Activated B cell treated with CpG ODN at 0.5 μM for 24 hours (primary cell): ENCODE measurements around the gene GIMAP4. TPM values are rescaled to one million over a fixed set of nuclear protein-coding genes. Genes with fewer than 3 reads are reported as not detected.
"Not testable (repeated sequence)": the region's sequence is repeated elsewhere in the genome, so short reads cannot be mapped to it uniquely, and the experiment has no call there.

Experiments used
- ATAC-seq: fragments of 200-7000 bp; cut with Tn5 transposase; one replicate; pipeline ENCODE4 v1.10.0; 2021; ENCODE audit warnings: low read depth, mild to moderate bottlenecking, moderate library complexity
- CTCF ChIA-PET: fragments of 350-600 bp; sonication (Branson Sonifier 250); formaldehyde crosslinking; loops from one replicate; lab custom pipeline; 2021; ENCODE audit warnings: antibody characterized with exemption; lab: Charles Lee
- POLR2A ChIA-PET: fragments of 350-600 bp; sonication (Branson Sonifier 250); formaldehyde crosslinking; loops from one replicate; lab custom pipeline; 2021; ENCODE audit warnings: antibody characterized with exemption; lab: Charles Lee
- DNase-seq: peaks from one replicate; pipeline ENCODE4 v3.0.0; 2022
- H3K27ac Mint-ChIP-seq: one replicate; pipeline ENCODE4 v1.8.0; 2020; ENCODE audit warnings: mixed read lengths
- H3K27me3 Mint-ChIP-seq: one replicate; pipeline ENCODE4 v1.8.0; 2021; ENCODE audit warnings: mixed read lengths
- H3K36me3 Mint-ChIP-seq: one replicate; pipeline ENCODE4 v1.8.0; 2021; ENCODE audit warnings: low read depth, mixed read lengths
- H3K4me1 Mint-ChIP-seq: one replicate; pipeline ENCODE4 v1.8.0; 2021; ENCODE audit warnings: mixed read lengths
- H3K4me3 Mint-ChIP-seq: one replicate; pipeline ENCODE4 v1.8.0; 2020; ENCODE audit warnings: mild to moderate bottlenecking, mixed read lengths
- H3K9me3 Mint-ChIP-seq: one replicate; pipeline ENCODE4 v1.8.0; 2020; ENCODE audit warnings: mixed read lengths
- CTCF ChIP-seq: fragments of 200-600 bp; IDR thresholded peaks from one replicate; pipeline ENCODE4 v1.8.0; 2022; ENCODE audit warnings: antibody characterized with exemption, mild to moderate bottlenecking
- intact Hi-C: fragments of 100-400 bp; cut with micrococcal nuclease; formaldehyde crosslinking; loops from one replicate; pipeline ENCODE4 v1.15.1; 2024
- total RNA-seq: library from RNA; stranded (reverse); gene quantifications from 2 replicates; pipeline ENCODE4 v1.2.3, GENCODE V29; 2022

Gene GIMAP4
- total RNA-seq, 1 donor from 2014 or later, result 0.40 TPM

GRCh38 chr7:150586785-150587152 is 19.6 kb downstream of the GIMAP4 start:
- TF ChIP-seq CTCF, result no peak
- ChIA-PET POLR2A (no interaction called here), CTCF (no interaction called here)
- no peak overlapping the region for H3K4me3 Mint-ChIP-seq
- DNase-seq, result no peak
- H3K9me3 Mint-ChIP-seq, result peaks cover 5% of the 10 kb centered on the region
- H3K4me1 Mint-ChIP-seq, result no peaks in the 10 kb centered on the region
- H3K27me3 Mint-ChIP-seq, result peaks cover 7% of the 10 kb centered on the region
- H3K27ac Mint-ChIP-seq, result no peak overlapping the region
- intact Hi-C loops, result no loop called here
- no peaks in the 10 kb centered on the region for H3K36me3 Mint-ChIP-seq
- ATAC-seq, result no peak

GRCh38 chr7:150587551-150587950 is 20.4 kb downstream of the GIMAP4 start:
- no peak for TF ChIP-seq CTCF
- ATAC-seq, result no peak
- H3K36me3 Mint-ChIP-seq, result no peaks in the 10 kb centered on the region
- peaks cover 13% of the 10 kb centered on the region for H3K9me3 Mint-ChIP-seq
- H3K27me3 Mint-ChIP-seq, result peaks cover 4% of the 10 kb centered on the region
- no peak for DNase-seq
- CTCF ChIA-PET, result no interaction called here
- intact Hi-C loops, result no loop called here
- no peak overlapping the region for H3K27ac Mint-ChIP-seq
- H3K4me3 Mint-ChIP-seq, result no peak overlapping the region
- no peaks in the 10 kb centered on the region for H3K4me1 Mint-ChIP-seq
- POLR2A ChIA-PET, result no interaction called here

GRCh38 chr7:150594805-150595204 is 27.6 kb downstream of the GIMAP4 start:
- no peak overlapping the region for H3K27ac Mint-ChIP-seq
- TF ChIP-seq CTCF, result no peak
- intact Hi-C loops, result no loop called here
- POLR2A ChIA-PET, result no interaction called here
- H3K9me3 Mint-ChIP-seq, result peaks cover 22% of the 10 kb centered on the region
- ATAC-seq, result no peak
- no peaks in the 10 kb centered on the region for H3K4me1 Mint-ChIP-seq
- CTCF ChIA-PET, result no interaction called here
- DNase-seq, result no peak
- no peaks in the 10 kb centered on the region for H3K36me3 Mint-ChIP-seq
- peaks cover 7% of the 10 kb centered on the region for H3K27me3 Mint-ChIP-seq
- H3K4me3 Mint-ChIP-seq, result no peak overlapping the region

GRCh38 chr7:150595361-150595760 is 28.2 kb downstream of the GIMAP4 start:
- TF ChIP-seq CTCF, result no peak
- no peaks in the 10 kb centered on the region for H3K4me1 Mint-ChIP-seq
- ChIA-PET CTCF (no interaction called here), POLR2A (no interaction called here)
- ATAC-seq (no peak), DNase-seq (no peak)
- H3K27me3 Mint-ChIP-seq, result peaks cover 7% of the 10 kb centered on the region
- H3K4me3 Mint-ChIP-seq, result no peak overlapping the region
- H3K9me3 Mint-ChIP-seq, result peaks cover 22% of the 10 kb centered on the region
- no peak overlapping the region for H3K27ac Mint-ChIP-seq
- intact Hi-C loops, result no loop called here
- H3K36me3 Mint-ChIP-seq, result no peaks in the 10 kb centered on the region

DNA sequence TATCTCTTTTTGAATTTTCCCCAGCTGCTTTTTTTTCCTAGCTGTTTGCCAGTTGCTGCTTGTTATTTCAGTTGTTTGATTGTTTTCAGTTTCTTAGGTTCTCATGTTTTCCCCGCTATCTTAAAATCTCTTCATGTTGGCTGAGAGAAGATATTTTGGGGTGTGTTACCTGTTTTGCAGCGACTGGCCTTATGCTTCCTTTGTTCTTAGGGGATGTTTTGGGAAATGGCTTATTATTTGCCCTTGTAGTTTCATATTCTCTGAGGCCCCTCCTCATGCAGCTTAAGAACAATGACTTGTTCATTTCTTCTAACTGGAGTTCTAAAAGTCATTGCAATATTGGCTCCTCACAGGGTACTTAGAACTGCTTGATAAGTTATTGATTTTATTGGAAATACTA is 36.4 kb downstream of the GIMAP4 start:
- H3K36me3 Mint-ChIP-seq, CTCF ChIA-PET, H3K4me1 Mint-ChIP-seq, POLR2A ChIA-PET, H3K9me3 Mint-ChIP-seq, DNase-seq, H3K4me3 Mint-ChIP-seq, H3K27me3 Mint-ChIP-seq, ATAC-seq, intact Hi-C loops, H3K27ac Mint-ChIP-seq: not testable (repeated sequence)

GRCh38 chr7:150610233-150610632 is 43.0 kb downstream of the GIMAP4 start:
- no peak for TF ChIP-seq CTCF
- H3K27me3 Mint-ChIP-seq, result peaks cover 2% of the 10 kb centered on the region
- no peak overlapping the region for H3K4me3 Mint-ChIP-seq
- no peaks in the 10 kb centered on the region for H3K36me3 Mint-ChIP-seq
- POLR2A ChIA-PET, result no interaction called here
- H3K9me3 Mint-ChIP-seq, result no peaks in the 10 kb centered on the region
- intact Hi-C loops, result no loop called here
- no peaks in the 10 kb centered on the region for H3K4me1 Mint-ChIP-seq
- DNase-seq, result no peak
- H3K27ac Mint-ChIP-seq, result no peak overlapping the region
- CTCF ChIA-PET, result no interaction called here
- ATAC-seq, result no peak
